BJ (cell line): ENCODE data around the gene FOXJ3. TPM values are rescaled to one million over a fixed set of nuclear protein-coding genes. Genes with fewer than 3 reads are reported as not detected.
A peak's percentile ranks its signal among the peaks of the same experiment; 100 is the strongest.

ENCODE experiments used
- CTCF ChIA-PET: fragments of 350-600 bp; formaldehyde crosslinking; extraction: SDS; loops from one replicate; lab custom pipeline; 2021; ENCODE audit warnings: antibody characterized with exemption, inconsistent platforms; lab: Yijun Ruan, JAX
- POLR2A ChIA-PET: fragments of 300-600 bp; sonication (Branson Sonifier 250); formaldehyde crosslinking; extraction: SDS; loops from one replicate; lab custom pipeline; 2021; ENCODE audit warnings: antibody characterized with exemption; lab: Charles Lee
- DNase-seq: peaks from one replicate; pipeline ENCODE4 v3.0.0-alpha.2; 2011; ENCODE audit warnings: low read depth
- H3K27me3 ChIP-seq: 2 replicates; pipeline ENCODE4 v1.6.0; 2011; ENCODE audit warnings: low read length; ENCODE audit not compliant: control insufficient read depth, insufficient read depth
- H3K36me3 ChIP-seq: 2 replicates; pipeline ENCODE4 v1.5.1; 2011; ENCODE audit warnings: low read length; ENCODE audit not compliant: control insufficient read depth, insufficient read depth
- H3K4me3 ChIP-seq: 2 replicates; pipeline ENCODE4 v1.5.1; 2011; ENCODE audit warnings: low read depth, mild to moderate bottlenecking, control low read depth, low read length
- CTCF ChIP-seq: IDR thresholded peaks from 2 replicates; pipeline ENCODE4 v1.5.1; 2011; ENCODE audit warnings: low read depth, mild to moderate bottlenecking, control low read depth, inconsistent platforms, low read length, moderate library complexity; ENCODE audit not compliant: insufficient read depth
- polyA plus RNA-seq: library from polyadenylated mRNA; depleted of rRNA; stranded (reverse); fragments of >200 nt; gene quantifications from 2 replicates; pipeline ENCODE4 v1.2.3, GENCODE V29; 2011

Gene FOXJ3
- polyA plus RNA-seq, 1 experiment: 22.9 TPM

GRCh38 chr1:42177541-42177981 is 157.5 kb downstream of the FOXJ3 start:
- peak; percentile 31 for DNase-seq
- POLR2A ChIA-PET: interaction anchor here (0.6 kb wide), 1 partner anchor 334 kb away, joined by 4 read pairs; no protein-coding TSS in a partner anchor
- Histone ChIP-seq H3K27me3 (no peaks in the 10 kb centered on the region), H3K4me3 (no peak overlapping the region), H3K36me3 (no peaks in the 10 kb centered on the region; the same call in 1 of the 2 replicates)
- TF ChIP-seq CTCF: no peak
- CTCF ChIA-PET: interaction anchor here (0.7 to 1.6 kb wide), 3 partner anchors 37 to 279 kb away, joined by 3 to 4 read pairs (median 3); partner anchors contain the start of gene PPCS

- peak; percentile 76 for TF ChIP-seq CTCF
- H3K4me3 ChIP-seq: no peak overlapping the region
- no peaks in the 10 kb centered on the region; the same call in 1 of the 2 replicates for H3K36me3 ChIP-seq
- ChIA-PET CTCF (interaction anchor here (0.7 to 1.6 kb wide), 3 partner anchors 37 to 280 kb away, joined by 3 to 4 read pairs (median 3); partner anchors contain the start of gene PPCS), POLR2A (interaction anchor here (0.6 kb wide), 1 partner anchor 334 kb away, joined by 4 read pairs; no protein-coding TSS in a partner anchor)
- no peaks in the 10 kb centered on the region for H3K27me3 ChIP-seq
- DNase-seq: no peak
Measured at GRCh38 chr1:42176902-42177519, 158.0 kb downstream of the FOXJ3 start.

- ChIA-PET POLR2A (no interaction called here), CTCF (interaction anchor here (1.0 to 2.7 kb wide), 5 partner anchors 17 to 602 kb away, joined by 3 to 22 read pairs (median 3); no protein-coding TSS in a partner anchor)
Measured at GRCh38 chr1:42175314-42176054, 159.6 kb downstream of the FOXJ3 start.

GRCh38 chr1:42173961-42174735 is 160.9 kb downstream of the FOXJ3 start:
- no peak overlapping the region for H3K4me3 ChIP-seq
- TF ChIP-seq CTCF: no peak
- no peaks in the 10 kb centered on the region for H3K27me3 ChIP-seq
- POLR2A ChIA-PET: no interaction called here
- H3K36me3 ChIP-seq: no peaks in the 10 kb centered on the region
- CTCF ChIA-PET: interaction anchor here (0.6 to 4.2 kb wide), 55 partner anchors 7 to 659 kb away, joined by 3 to 46 read pairs (median 4); partner anchors contain the start of genes C1orf50, CCDC30, FOXJ3 and GUCA2A
- DNase-seq: no peak

More at GRCh38 chr1:42175314-42176054, 159.6 kb downstream of the FOXJ3 start:
- Histone ChIP-seq H3K27me3 (no peaks in the 10 kb centered on the region), H3K4me3 (no peak overlapping the region), H3K36me3 (no peaks in the 10 kb centered on the region)
- no peak for DNase-seq
- TF ChIP-seq CTCF: no peak
